AG04450 (cell line): ENCODE data around the gene ZNF740. TPM values are rescaled to one million over a fixed set of nuclear protein-coding genes. Genes with fewer than 3 reads are reported as not detected.
A peak's percentile ranks its signal among the peaks of the same experiment; 100 is the strongest.

Source experiments
- CTCF ChIA-PET: fragments of 300-600, 350-600 bp; formaldehyde crosslinking; extraction: SDS; loops from one replicate; lab custom pipeline; 2022; ENCODE audit warnings: antibody characterized with exemption, inconsistent platforms; lab: Charles Lee
- POLR2A ChIA-PET: fragments of 350-600 bp; formaldehyde crosslinking; extraction: SDS; loops from one replicate; lab custom pipeline; 2021; ENCODE audit warnings: antibody characterized with exemption, inconsistent platforms; lab: Yijun Ruan, JAX
- DNase-seq: peaks from one replicate; pipeline ENCODE4 v3.0.0-alpha.2; 2011; ENCODE audit warnings: low read depth, low spot score
- H3K27ac ChIP-seq: one replicate; pipeline ENCODE4 v1.5.1; 2012; ENCODE audit warnings: low read depth, low read length, control low read depth
- H3K27me3 ChIP-seq: one replicate; pipeline ENCODE4 v1.6.0; 2012; ENCODE audit warnings: low read length; ENCODE audit not compliant: control insufficient read depth, insufficient read depth
- H3K4me3 ChIP-seq: 2 replicates; pipeline ENCODE4 v1.5.1; 2011; ENCODE audit warnings: mild to moderate bottlenecking, low read depth, low read length, control low read depth
- H3K9me3 ChIP-seq: 2 replicates; pipeline ENCODE4 v1.5.1; 2012; ENCODE audit warnings: low read length; ENCODE audit not compliant: control insufficient read depth, insufficient read depth
- polyA plus RNA-seq: library from polyadenylated mRNA; depleted of rRNA; stranded (reverse); fragments of >200 nt; gene quantifications from 2 replicates; pipeline ENCODE4 v1.2.3, GENCODE V29; 2011
- TF ChIP-seq, protein P1 (sequence below): IDR thresholded peaks from 2 replicates; pipeline ENCODE4 v1.5.1; 2011; ENCODE audit warnings: low read depth, low read length, control low read depth, inconsistent platforms

Gene ZNF740
- polyA plus RNA-seq, 1 experiment, result 21.7 TPM

DNA sequence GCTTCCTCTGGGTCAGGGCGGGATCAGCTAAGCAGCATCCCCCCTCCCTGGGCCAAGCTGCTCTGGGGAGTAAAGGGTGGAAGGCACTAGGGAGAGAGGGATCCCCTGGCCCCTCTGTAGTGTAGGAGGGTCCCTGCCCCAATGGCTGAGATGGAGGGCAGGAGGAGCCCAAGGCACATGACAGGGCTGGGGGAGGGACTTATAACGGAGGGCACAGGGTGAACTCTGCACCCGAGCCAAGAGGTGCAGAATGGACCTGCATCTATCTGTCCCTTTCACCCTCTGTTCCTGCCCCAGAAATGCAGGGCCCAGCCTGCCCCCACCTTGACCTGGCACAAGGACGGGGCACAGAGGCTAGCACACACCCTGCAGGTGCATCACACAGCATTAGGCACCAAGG is 30.3 kb downstream of the ZNF740 start:
- POLR2A ChIA-PET, result no interaction called here
- TF ChIP-seq, protein P1, sequence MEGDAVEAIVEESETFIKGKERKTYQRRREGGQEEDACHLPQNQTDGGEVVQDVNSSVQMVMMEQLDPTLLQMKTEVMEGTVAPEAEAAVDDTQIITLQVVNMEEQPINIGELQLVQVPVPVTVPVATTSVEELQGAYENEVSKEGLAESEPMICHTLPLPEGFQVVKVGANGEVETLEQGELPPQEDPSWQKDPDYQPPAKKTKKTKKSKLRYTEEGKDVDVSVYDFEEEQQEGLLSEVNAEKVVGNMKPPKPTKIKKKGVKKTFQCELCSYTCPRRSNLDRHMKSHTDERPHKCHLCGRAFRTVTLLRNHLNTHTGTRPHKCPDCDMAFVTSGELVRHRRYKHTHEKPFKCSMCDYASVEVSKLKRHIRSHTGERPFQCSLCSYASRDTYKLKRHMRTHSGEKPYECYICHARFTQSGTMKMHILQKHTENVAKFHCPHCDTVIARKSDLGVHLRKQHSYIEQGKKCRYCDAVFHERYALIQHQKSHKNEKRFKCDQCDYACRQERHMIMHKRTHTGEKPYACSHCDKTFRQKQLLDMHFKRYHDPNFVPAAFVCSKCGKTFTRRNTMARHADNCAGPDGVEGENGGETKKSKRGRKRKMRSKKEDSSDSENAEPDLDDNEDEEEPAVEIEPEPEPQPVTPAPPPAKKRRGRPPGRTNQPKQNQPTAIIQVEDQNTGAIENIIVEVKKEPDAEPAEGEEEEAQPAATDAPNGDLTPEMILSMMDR, result no peak
- no peaks in the 10 kb centered on the region for H3K27me3 ChIP-seq
- H3K27ac ChIP-seq, result no peak overlapping the region
- CTCF ChIA-PET, result interaction anchor here (1.1 to 9.1 kb wide), 7 partner anchors 55 to 168 kb away, joined by 3 to 183 read pairs (median 13); partner anchors contain the start of genes AAAS, ESPL1 and PFDN5
- no peaks in the 10 kb centered on the region for H3K9me3 ChIP-seq
- no peak overlapping the region for H3K4me3 ChIP-seq
- DNase-seq, result no peak

DNA sequence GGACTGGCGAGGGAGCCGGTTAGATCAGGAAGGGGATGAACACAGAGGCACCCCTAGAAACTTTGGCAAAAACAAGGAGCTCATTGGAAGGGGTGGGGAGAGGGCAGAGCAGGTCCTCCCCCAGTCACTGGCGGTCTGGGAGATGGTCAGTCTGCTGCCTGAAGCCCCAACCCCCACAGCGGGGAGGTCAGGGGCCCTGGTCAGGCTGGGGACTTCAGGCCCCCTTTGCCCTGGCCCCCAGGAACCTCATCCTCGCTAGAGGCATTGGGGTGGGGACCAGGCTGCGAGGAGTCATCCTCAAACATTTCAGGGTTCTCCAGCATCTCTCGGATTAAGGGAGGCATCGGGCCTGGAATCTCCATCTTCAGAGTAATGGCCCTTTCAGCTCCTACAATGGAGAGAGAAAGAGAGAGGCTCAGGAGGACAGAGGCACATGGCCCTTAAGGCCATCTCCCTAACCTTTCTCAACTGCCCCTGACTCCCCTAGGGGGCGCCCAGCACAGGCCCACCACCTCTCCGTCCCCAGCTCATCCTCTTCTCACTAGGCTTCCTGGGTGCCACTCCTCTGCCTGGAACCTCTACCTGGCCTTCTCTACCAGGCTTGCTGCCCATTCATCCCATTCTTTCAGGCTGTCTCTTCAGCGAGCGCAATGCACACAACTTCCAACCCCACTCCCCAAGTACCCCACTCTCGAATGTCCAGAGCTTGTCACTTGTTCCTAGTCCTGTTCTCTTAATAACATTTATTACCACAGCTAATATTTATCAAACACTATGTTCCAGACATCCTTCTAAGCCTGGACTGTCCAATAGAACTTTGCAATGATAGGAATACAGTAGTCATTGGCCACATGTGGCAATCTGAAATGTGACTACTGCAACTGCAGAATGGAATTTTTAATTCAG is 31.2 kb downstream of the ZNF740 start:
- H3K27me3 ChIP-seq, result no peaks in the 10 kb centered on the region
- no peak for DNase-seq
- POLR2A ChIA-PET, result no interaction called here
- no peaks in the 10 kb centered on the region for H3K9me3 ChIP-seq
- CTCF ChIA-PET, result interaction anchor here (0.6 to 9.1 kb wide), 15 partner anchors 10 to 948 kb away, joined by 3 to 183 read pairs (median 4); partner anchors contain the start of genes AAAS, ESPL1 and PFDN5
- H3K4me3 ChIP-seq, result no peak overlapping the region
- TF ChIP-seq, protein P1, result peak; percentile 46
- no peak overlapping the region for H3K27ac ChIP-seq

DNA sequence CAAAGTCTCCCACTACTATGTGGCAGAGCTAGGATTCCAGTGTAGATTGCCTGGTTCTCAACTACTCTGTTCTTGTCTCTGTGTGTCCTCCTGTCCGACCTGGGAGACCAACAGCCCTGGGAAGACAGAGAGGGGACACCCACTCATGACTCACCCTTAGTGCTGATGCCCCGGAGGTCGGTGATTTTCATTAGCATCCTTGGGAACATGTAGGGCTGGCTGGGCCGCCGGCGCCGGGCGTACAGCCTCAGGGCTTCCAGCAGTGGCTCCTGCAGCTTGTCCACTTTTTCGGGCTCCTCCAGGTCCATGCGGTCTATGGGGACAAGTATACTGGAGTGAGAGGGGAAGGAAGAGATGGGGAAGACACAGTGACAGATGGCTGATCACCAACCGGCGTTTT is 32.4 kb downstream of the ZNF740 start:
- no peak overlapping the region for H3K27ac ChIP-seq
- ChIA-PET CTCF (interaction anchor here (0.5 to 9.1 kb wide), 17 partner anchors 11 to 133 kb away, joined by 3 to 183 read pairs (median 4); partner anchors contain the start of genes AAAS, ESPL1 and PFDN5), POLR2A (interaction anchor here (1.5 kb wide), 1 partner anchor 108 kb away, joined by 7 read pairs; the partner anchor contains the start of gene AAAS)
- TF ChIP-seq, protein P1, result no peak
- H3K27me3 ChIP-seq, result no peaks in the 10 kb centered on the region
- no peak overlapping the region for H3K4me3 ChIP-seq
- DNase-seq, result no peak
- no peaks in the 10 kb centered on the region for H3K9me3 ChIP-seq

DNA sequence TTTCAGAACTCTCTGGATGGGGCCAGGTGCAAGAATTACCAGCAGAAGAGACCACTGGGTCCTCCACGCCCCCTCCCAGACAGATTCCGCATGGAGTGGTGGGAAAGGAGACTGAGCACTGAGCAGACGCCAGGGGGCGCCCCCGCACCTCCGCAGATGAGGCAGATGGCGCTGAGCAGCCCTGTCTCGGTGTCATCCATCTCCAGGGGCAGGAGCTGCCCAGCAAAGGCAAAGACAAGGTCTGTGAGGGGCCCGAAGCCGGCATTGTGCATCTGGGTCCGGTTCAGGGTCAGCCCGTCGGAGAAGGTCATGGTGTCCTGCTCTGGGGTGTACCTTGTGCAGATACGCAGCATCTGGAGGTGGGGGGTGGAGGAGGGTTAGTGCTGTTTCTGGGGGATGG is 32.8 kb downstream of the ZNF740 start:
- ChIA-PET CTCF (interaction anchor here (0.6 to 9.1 kb wide), 25 partner anchors 9 to 296 kb away, joined by 3 to 183 read pairs (median 4); partner anchors contain the start of genes AAAS, ESPL1 and PFDN5), POLR2A (interaction anchor here (0.6 to 1.5 kb wide), 6 partner anchors 29 to 135 kb away, joined by 3 to 7 read pairs (median 4); partner anchors contain the start of genes AAAS, CSAD, MYG1 and ZNF740)
- H3K27me3 ChIP-seq, result no peaks in the 10 kb centered on the region
- no peak overlapping the region for H3K27ac ChIP-seq
- DNase-seq, result no peak
- no peaks in the 10 kb centered on the region for H3K9me3 ChIP-seq
- TF ChIP-seq, protein P1, result peak; percentile 92
- no peak overlapping the region for H3K4me3 ChIP-seq
